Aorta (tissue), 5 donors: ENCODE measurements around the gene TBX19. TPM values are rescaled to one million over a fixed set of nuclear protein-coding genes. Genes with fewer than 3 reads are reported as not detected.

Experiments
- ATAC-seq: fragments of 200-7000 bp; cut with Tn5 transposase; one replicate; pipeline ENCODE4 v1.9.1; 2022; ENCODE audit warnings: moderate library complexity; ENCODE audit not compliant: low FRiP score
- DNase-seq, 2 donors: peaks; one replicate each; pipeline ENCODE4 v3.0.0-alpha.2; 2020
- H3K27ac ChIP-seq, 2 donors: one replicate each; pipeline ENCODE4 v1.5.1; 2013; ENCODE audit warnings: low read length in 2 of 2, mild to moderate bottlenecking in 2 of 2, moderate library complexity in 2 of 2, control low read depth in 1 of 2, inconsistent platforms in 1 of 2, low read depth in 1 of 2
- H3K27me3 ChIP-seq, 2 donors: one replicate each; pipeline ENCODE4 v1.6.1; 2013; ENCODE audit warnings: control low read depth in 1 of 2, low read length in 1 of 2, mild to moderate bottlenecking in 1 of 2, moderate library complexity in 1 of 2; ENCODE audit not compliant: insufficient read depth in 2 of 2, control insufficient read depth in 1 of 2
- H3K36me3 ChIP-seq, 2 donors: one replicate each; pipeline ENCODE4 v1.6.1; 2013; ENCODE audit warnings: control low read depth in 1 of 2, low read length in 1 of 2, mild to moderate bottlenecking in 1 of 2; ENCODE audit not compliant: insufficient read depth in 2 of 2, control insufficient read depth in 1 of 2
- H3K4me1 ChIP-seq, 2 donors: one replicate each; pipeline ENCODE4 v1.6.1; 2013; ENCODE audit warnings: low read length in 2 of 2, control low read depth in 1 of 2, mild to moderate bottlenecking in 1 of 2, moderate library complexity in 1 of 2; ENCODE audit not compliant: insufficient read depth in 2 of 2, control insufficient read depth in 1 of 2
- H3K4me3 ChIP-seq, 2 donors: one replicate each; pipeline ENCODE4 v1.5.1; 2013; ENCODE audit warnings: low read length in 2 of 2, control low read depth in 1 of 2, mild to moderate bottlenecking in 1 of 2
- H3K9me3 ChIP-seq: one replicate; pipeline ENCODE4 v1.6.1; 2013; ENCODE audit warnings: mild to moderate bottlenecking, low read length; ENCODE audit not compliant: control insufficient read depth
- WGBS, 2 donors: extraction: QIAGEN DNeasy Blood & Tissue Kit; methylation state at CpG; one replicate each; pipeline ENCODE4 v1.1.7; 2013; 5-methylcytosine and 5-hydroxymethylcytosine counted together
- intact Hi-C, 2 donors: fragments of 100-400 bp; cut with DNase I; formaldehyde crosslinking; loops; one replicate each; pipeline versions ENCODE4 v1.14.2 to v1.15.0; 2022
- polyA plus RNA-seq, 2 donors: library from polyadenylated mRNA; stranded (reverse); fragments of 200-250 nt; gene quantifications; one replicate each; pipeline ENCODE4 v1.2.3, GENCODE V29; 2013
- total RNA-seq, 2 donors: library from RNA; stranded (reverse); fragmentation: NEBNext Ultra II Directional; extraction: Animal tissue kit (Norgen Biotek cat#: 25700); gene quantifications; one replicate each; pipeline ENCODE4 v1.2.1, GENCODE V29; 2021
- donor health status: healthy with polysubstance abuse.
- donor health status: Bipolar disorder and iron deficiency.
- donor health status: DM: no; HTN: no; CAD: no.
- donor health status: DM: no; HTN: no; CAD: no.
- donor health status: DM: yes; HTN: yes; CAD: no.

The TBX19 gene
- total and polyA plus RNA-seq, 4 donors = 0.50 to 8.8 (median 4.8) TPM

DNA sequence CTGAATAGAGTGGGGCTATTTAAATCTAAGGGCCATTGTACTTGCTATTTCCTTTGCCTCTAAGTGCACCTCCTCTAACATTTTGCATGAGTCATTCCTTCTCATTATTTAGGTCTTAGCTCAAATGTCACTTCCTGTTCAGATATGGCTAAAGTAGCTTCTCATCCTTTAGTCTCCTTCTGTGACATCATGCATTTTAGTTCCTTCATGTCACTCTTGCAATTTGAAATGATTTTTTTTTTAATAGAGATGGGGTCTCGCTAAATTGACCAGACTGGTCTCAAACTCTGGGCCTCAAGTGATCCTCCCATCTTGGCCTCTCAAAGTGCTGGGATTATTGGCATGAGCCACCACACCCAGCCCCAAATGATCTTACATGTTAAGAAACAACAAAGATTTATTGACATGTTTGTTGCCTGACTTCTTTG, 6.6 kb downstream of the TBX19 start:
- 100% methylated on average over 1 of the region's 1 CpG for WGBS, 2 donors
- Histone ChIP-seq H3K9me3 (no peaks in the 10 kb centered on the region), H3K4me3 (no peak overlapping the region), H3K27me3 (no peaks in the 10 kb centered on the region), H3K27ac (no peak overlapping the region), H3K4me1 (peaks cover 0 to 10% of the 10 kb centered on the region in 2 donors), H3K36me3 (peaks cover 0 to 2% of the 10 kb centered on the region in 2 donors)
- ATAC-seq = no peak
- DNase-seq = no peak
- intact Hi-C loops = no loop called here

DNA sequence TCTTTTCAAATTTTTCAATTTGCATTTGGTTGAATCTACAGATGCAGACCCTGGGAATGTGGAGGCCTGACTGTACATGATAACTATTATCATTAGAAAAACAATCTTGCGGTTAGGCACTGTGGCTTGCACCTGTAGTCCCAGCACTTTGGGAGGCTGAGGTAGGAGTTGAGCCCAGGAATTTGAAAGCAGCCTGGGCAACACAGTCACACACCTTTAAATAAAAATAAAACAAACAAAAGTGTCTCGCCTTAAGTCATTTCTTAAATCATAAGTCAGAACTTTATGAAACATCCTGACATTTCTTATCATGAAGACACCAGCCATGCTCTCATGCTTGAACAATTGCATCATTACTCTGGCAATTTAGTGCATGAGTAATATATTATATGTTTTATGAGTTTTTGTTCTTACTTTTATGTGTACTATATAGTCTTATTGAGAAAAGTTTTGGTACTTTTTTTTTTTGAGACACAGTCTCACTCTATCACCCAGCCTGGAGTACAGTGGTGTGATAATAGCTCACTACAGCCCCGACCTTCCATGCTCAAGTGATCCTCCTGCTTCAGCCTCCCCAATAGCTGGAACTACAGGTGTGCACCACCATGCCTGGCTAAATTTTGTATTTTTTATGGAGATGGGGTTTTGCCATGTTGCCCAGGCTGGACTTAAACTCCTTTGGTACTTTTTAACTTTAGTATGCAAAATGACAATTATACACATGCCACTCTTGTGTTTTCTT, 7.8 kb downstream of the TBX19 start:
- DNase-seq = no peak
- ATAC-seq = no peak
- 72 to 74% methylated on average over 3 of the region's 3 CpGs for WGBS, 2 donors
- no peak overlapping the region for H3K4me3 ChIP-seq
- intact Hi-C loops = no loop called here
- H3K27ac ChIP-seq = no peak overlapping the region
- H3K27me3 ChIP-seq = no peaks in the 10 kb centered on the region
- H3K36me3 ChIP-seq = peaks cover 0 to 2% of the 10 kb centered on the region in 2 donors
- H3K4me1 ChIP-seq = peaks cover 0 to 10% of the 10 kb centered on the region in 2 donors
- H3K9me3 ChIP-seq = no peaks in the 10 kb centered on the region

DNA sequence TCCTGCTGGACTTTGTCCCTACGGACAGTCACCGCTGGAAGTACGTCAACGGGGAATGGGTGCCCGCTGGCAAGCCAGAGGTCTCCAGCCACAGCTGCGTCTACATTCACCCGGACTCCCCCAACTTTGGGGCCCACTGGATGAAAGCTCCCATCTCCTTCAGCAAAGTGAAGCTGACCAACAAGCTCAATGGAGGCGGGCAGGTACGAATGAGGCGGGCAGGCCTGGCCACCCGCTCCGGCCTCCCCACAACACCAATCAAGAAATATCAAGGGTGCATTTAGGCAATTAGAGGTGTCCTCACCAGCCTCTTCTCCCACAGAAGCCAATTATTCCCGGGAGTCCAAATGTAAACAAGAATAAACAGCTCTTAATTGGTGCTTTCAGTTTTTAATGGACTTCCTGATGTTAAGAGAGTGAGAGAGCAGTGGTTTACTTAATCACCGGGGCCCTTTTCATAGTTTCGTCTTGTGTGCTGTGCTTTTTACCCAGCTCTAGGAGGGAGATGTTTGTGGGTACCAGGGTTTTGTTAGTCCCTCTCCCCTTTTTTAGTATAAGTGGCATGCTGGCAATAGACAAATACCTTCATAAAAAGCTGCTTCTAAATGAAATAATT, 10.7 kb downstream of the TBX19 start:
- no peak overlapping the region for H3K4me3 ChIP-seq
- 89 to 93% methylated on average over 15 of the region's 15 CpGs for WGBS, 2 donors
- no peaks in the 10 kb centered on the region for H3K9me3 ChIP-seq
- no peak for ATAC-seq
- peaks cover 0 to 4% of the 10 kb centered on the region in 2 donors for H3K36me3 ChIP-seq
- no peaks in the 10 kb centered on the region for H3K27me3 ChIP-seq
- peaks cover 0 to 4% of the 10 kb centered on the region in 2 donors for H3K4me1 ChIP-seq
- H3K27ac ChIP-seq = no peak overlapping the region
- DNase-seq = no peak
- intact Hi-C loops = no loop called here

DNA sequence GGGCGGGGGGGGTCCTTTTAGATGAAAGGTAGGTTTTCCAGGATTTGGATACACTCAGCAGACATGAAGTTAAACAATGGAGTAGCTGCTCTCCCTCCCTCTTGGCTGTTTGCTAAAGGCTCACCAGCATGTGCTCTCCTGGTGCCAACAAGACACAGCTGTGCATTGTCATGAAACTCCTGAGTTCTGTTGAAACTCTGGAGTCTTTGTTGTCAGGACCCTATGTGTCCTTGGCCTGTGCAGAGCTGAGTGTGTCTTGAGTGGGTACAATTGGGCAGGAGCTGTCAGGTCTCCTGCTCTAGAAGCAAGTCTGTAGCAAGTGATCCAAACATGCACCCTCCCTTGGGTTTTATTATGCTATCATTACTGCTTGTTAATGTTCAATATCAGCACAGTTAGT, 12.7 kb downstream of the TBX19 start:
- Histone ChIP-seq H3K36me3 (peaks cover 0 to 4% of the 10 kb centered on the region in 2 donors), H3K27me3 (no peaks in the 10 kb centered on the region), H3K4me3 (no peak overlapping the region), H3K9me3 (no peaks in the 10 kb centered on the region), H3K4me1 (no peaks in the 10 kb centered on the region), H3K27ac (no peak overlapping the region)
- no peak for DNase-seq
- intact Hi-C loops = no loop called here
- WGBS, 2 donors = 60 to 93% methylated on average over 1 of the region's 1 CpG
- ATAC-seq = no peak

DNA sequence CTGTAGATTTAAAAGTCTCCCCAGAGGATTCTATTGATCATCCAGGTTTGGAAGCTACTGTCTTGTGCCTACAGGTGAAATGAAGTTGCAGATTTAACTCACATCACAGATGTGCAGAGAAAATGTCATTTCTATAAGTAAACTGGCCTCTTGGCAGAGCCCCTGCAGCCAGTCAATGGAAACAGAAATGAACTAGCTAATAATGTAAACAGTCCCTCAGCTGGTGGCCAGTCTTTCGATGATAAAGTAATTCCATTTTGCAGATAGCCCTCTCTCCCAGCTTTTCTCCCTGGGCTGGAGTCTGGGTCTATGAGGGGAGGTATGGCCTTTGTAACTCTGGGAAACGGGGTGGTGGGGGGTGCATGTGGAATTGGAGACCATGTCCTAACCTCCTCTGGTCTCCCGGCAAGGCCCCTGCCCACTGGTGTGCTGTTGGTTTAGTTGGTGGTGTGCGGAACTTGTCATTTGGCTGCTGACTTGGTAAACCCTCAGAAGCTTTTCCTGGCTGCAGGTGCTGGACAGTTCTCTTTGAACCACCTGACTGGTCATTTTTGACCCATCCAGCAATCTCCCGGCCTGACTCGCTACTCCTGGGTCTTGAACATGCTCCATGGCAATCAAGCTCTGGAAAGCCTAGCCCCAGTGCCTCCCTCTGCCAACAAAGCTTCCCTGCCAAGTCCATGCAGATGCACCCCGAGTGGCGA, 14.9 kb downstream of the TBX19 start:
- DNase-seq = no peak
- Histone ChIP-seq H3K36me3 (peaks cover 0 to 4% of the 10 kb centered on the region in 2 donors), H3K4me1 (no peaks in the 10 kb centered on the region), H3K4me3 (no peak overlapping the region), H3K27ac (no peak overlapping the region), H3K27me3 (no peaks in the 10 kb centered on the region), H3K9me3 (no peaks in the 10 kb centered on the region)
- ATAC-seq = no peak
- WGBS, 2 donors = 88 to 94% methylated on average over 8 of the region's 8 CpGs
- intact Hi-C loops = no loop called here

DNA sequence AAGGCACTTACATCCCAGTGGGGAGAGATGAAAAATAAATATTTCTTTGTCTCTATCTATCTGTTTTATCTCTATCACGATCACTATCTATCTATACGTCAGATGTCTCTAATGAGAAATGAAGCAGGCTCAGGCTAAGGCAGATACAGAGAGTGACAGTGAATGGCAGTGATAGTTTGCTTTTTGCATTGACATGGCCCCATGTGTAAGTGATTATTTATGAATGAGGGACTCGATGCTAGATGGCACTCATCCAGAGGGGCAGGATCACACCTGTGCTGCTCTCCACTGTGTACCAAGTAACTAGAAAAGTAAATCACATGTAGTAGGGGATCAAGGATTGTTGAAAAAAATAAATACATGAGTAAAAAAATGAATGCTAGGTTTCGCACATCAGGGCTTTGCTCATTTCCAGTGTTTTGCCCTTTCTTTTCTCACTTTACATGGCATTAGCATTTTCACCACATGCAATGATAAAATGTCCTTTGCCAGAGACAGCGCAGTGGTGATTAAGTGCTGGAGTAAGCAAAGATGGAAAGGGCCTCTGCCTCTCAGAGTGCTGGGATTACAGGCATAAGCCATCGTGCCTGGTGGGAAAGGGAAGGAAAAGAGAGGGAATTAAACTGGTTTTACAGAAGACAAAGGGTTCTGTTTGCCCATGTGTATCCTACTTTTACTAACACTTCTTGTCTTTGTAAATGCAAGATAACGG, 16.5 kb downstream of the TBX19 start:
- ATAC-seq (no peak), DNase-seq (no peak)
- H3K4me3 ChIP-seq = no peak overlapping the region
- H3K27me3 ChIP-seq = no peaks in the 10 kb centered on the region
- H3K27ac ChIP-seq = no peak overlapping the region
- intact Hi-C loops = no loop called here
- no peaks in the 10 kb centered on the region for H3K4me1 ChIP-seq
- 92% methylated on average over 7 of the region's 7 CpGs for WGBS, 2 donors
- no peaks in the 10 kb centered on the region for H3K9me3 ChIP-seq
- peaks cover 0 to 2% of the 10 kb centered on the region in 2 donors for H3K36me3 ChIP-seq

GRCh38 chr1:168298446-168298845, 17.8 kb downstream of the TBX19 start:
- no peak for ATAC-seq
- H3K4me1 ChIP-seq = no peaks in the 10 kb centered on the region
- DNase-seq = no peak
- no peaks in the 10 kb centered on the region for H3K9me3 ChIP-seq
- peaks cover 0 to 2% of the 10 kb centered on the region in 2 donors for H3K36me3 ChIP-seq
- no peaks in the 10 kb centered on the region for H3K27me3 ChIP-seq
- WGBS, 2 donors = 89 to 95% methylated on average over 3 of the region's 3 CpGs
- no peak overlapping the region for H3K4me3 ChIP-seq
- intact Hi-C loops = no loop called here
- H3K27ac ChIP-seq = no peak overlapping the region

- intact Hi-C loops = no loop called here
These were observed 19.9 kb downstream of the TBX19 start for GRCh38 chr1:168300626-168301025.

More at GRCh38 chr1:168300626-168301025, 19.9 kb downstream of the TBX19 start:
- Histone ChIP-seq H3K4me1 (no peaks in the 10 kb centered on the region), H3K36me3 (peaks cover 0 to 2% of the 10 kb centered on the region in 2 donors), H3K4me3 (no peak overlapping the region), H3K27me3 (no peaks in the 10 kb centered on the region), H3K9me3 (no peaks in the 10 kb centered on the region), H3K27ac (no peak overlapping the region)
- WGBS, 2 donors = 8 to 27% methylated on average over 2 of the region's 2 CpGs
- ATAC-seq = no peak
- no peak for DNase-seq
